GM21786 (cell line): ENCODE data around the gene GREB1L.

Experiments
- ATAC-seq: cut with Tn5 transposase; IDR thresholded peaks from one replicate; pipeline ENCODE4 v1.9.1; 2021; ENCODE audit not compliant: unreplicated experiment

Gene GREB1L

GRCh38 chr18:21479721-21480120 lies 237.7 kb downstream of the GREB1L start:
- no peak for ATAC-seq

GRCh38 chr18:21481739-21482138 lies 239.7 kb downstream of the GREB1L start:
- no peak for ATAC-seq

GRCh38 chr18:21483051-21483450 lies 241.0 kb downstream of the GREB1L start:
- no peak for ATAC-seq

- no peak for ATAC-seq
Observed at GRCh38 chr18:21484851-21485636, 243.0 kb downstream of the GREB1L start.

GRCh38 chr18:21486905-21487437 lies 244.9 kb downstream of the GREB1L start:
- ATAC-seq = no peak

GRCh38 chr18:21489119-21489750 lies 247.2 kb downstream of the GREB1L start:
- no peak for ATAC-seq

GRCh38 chr18:21489919-21490495 lies 248.0 kb downstream of the GREB1L start:
- ATAC-seq = no peak

- no peak for ATAC-seq
Observed at GRCh38 chr18:21490748-21491147, 248.7 kb downstream of the GREB1L start.

GRCh38 chr18:21496277-21496835 lies 254.3 kb downstream of the GREB1L start:
- no peak for ATAC-seq

- ATAC-seq = no peak
Observed at GRCh38 chr18:21499997-21500396, 258.0 kb downstream of the GREB1L start.

GRCh38 chr18:21502661-21503060 lies 260.6 kb downstream of the GREB1L start:
- no peak for ATAC-seq

- no peak for ATAC-seq
Observed at GRCh38 chr18:21507913-21508701, 266.1 kb downstream of the GREB1L start.

GRCh38 chr18:21509062-21509461 lies 267.0 kb downstream of the GREB1L start:
- ATAC-seq = no peak

- no peak for ATAC-seq
Observed at GRCh38 chr18:21513292-21513691, 271.3 kb downstream of the GREB1L start.

- no peak for ATAC-seq
Observed at GRCh38 chr18:21513741-21514140, 271.7 kb downstream of the GREB1L start.

GRCh38 chr18:21522530-21522929 lies 280.5 kb downstream of the GREB1L start:
- no peak for ATAC-seq

- no peak for ATAC-seq
Observed at GRCh38 chr18:21525916-21526315, 283.9 kb downstream of the GREB1L start.

GRCh38 chr18:21526463-21526862 lies 284.4 kb downstream of the GREB1L start:
- no peak for ATAC-seq

- no peak for ATAC-seq
Observed at GRCh38 chr18:21534327-21534726, 292.3 kb downstream of the GREB1L start.

- ATAC-seq = no peak
Observed at GRCh38 chr18:21538230-21538629, 296.2 kb downstream of the GREB1L start.

- ATAC-seq = no peak
Observed at GRCh38 chr18:21546423-21546822, 304.4 kb downstream of the GREB1L start.
